ENCODE data around the gene TEX50.

DNA sequence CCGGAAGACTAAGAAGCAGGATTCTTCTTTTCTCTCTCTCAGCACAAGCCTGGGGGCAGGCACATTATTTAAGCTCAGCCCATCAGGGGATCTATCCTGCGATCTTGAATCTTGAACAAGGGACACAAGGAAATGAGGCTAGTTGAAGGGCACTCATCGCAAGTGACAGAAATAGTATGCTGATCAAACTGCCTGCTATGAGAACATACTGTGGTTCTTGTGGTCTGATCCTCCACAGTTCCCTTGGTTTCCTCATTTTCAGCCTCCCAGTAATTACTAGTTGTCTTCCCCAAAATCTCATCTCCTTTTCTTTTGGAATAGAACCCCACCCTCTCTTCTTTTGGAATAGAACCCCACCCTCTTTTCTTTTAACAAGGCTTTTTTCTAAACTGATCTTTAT lies 28.0 kb downstream of the TEX50 start:
- no peak for TF ChIP-seq POLR2A (IDR thresholded peaks at IDR 0.05)
- TF ChIP-seq, protein P1, sequence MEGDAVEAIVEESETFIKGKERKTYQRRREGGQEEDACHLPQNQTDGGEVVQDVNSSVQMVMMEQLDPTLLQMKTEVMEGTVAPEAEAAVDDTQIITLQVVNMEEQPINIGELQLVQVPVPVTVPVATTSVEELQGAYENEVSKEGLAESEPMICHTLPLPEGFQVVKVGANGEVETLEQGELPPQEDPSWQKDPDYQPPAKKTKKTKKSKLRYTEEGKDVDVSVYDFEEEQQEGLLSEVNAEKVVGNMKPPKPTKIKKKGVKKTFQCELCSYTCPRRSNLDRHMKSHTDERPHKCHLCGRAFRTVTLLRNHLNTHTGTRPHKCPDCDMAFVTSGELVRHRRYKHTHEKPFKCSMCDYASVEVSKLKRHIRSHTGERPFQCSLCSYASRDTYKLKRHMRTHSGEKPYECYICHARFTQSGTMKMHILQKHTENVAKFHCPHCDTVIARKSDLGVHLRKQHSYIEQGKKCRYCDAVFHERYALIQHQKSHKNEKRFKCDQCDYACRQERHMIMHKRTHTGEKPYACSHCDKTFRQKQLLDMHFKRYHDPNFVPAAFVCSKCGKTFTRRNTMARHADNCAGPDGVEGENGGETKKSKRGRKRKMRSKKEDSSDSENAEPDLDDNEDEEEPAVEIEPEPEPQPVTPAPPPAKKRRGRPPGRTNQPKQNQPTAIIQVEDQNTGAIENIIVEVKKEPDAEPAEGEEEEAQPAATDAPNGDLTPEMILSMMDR (IDR thresholded peaks at IDR 0.05) = no peak

All from thyroid gland (tissue), 4 donors.